Endometrial microvascular endothelial cells (primary cell): Measurements from ENCODE around the gene LRRK1. TPM values are rescaled to one million over a fixed set of nuclear protein-coding genes. Genes with fewer than 3 reads are reported as not detected.

Source experiments
- in situ Hi-C: cut with HindIII; loops from 2 replicates; pipeline ENCODE4 v1.10.0; 2017; ENCODE audit warnings: low sequenced_read_pairs, low pct_unique_long_range_greater_than_20kb; ENCODE audit errors: inconsistent ontology term
- total RNA-seq: library from RNA; depleted of rRNA; stranded (reverse); fragments of >200 nt; gene quantifications from one replicate; pipeline ENCODE4 v1.2.3, GENCODE V29; 2015; ENCODE audit errors: inconsistent ontology term

LRRK1 gene
- total RNA-seq, 1 donor from 2014 or later = 8.4 TPM

DNA sequence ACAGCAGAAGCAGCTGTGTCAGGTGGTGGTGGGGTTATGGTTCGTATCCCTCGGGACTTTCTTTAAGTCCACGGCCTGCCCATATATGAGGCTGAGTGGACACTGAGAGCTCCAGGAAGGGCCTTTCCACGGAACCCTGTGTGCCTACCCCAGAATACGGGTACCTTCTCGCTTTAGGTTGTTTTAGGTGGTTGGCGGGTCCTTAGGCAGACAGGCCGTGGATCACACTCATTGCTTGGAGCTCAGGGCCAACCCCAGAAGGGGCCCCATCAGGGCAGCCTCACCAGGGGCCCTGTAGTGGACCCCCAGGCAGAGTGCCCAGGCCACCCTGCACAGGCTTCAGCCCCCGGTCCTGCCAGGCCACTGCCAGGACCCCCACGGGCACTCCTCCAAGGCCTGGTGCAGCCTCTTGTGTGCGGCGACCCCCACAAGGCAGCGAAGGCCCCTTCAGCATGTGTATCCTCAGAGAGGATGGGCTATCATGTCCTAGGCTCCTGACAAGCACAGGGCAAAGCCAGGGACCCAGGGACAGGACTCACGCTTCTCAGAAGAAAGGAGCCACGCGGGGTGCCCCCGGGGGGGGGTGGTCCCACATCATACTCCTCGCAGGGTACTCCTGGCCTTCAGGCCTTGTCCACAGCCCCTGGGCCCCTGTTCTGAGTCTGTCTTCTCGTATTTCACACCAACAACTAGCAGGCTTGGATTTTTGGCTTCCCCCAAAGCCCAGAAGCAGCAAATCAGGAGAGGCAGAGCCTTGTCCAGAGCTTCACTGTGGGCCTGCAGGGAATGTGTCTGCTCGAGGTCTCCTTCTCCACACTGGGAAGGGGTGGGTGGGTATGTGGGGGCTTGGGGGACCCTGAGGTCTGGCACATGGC, 93.4 kb downstream of the LRRK1 start:
- in situ Hi-C loops = no loop called here

GRCh38 chr15:101013201-101013550, 94.0 kb downstream of the LRRK1 start:
- in situ Hi-C loops = no loop called here

DNA sequence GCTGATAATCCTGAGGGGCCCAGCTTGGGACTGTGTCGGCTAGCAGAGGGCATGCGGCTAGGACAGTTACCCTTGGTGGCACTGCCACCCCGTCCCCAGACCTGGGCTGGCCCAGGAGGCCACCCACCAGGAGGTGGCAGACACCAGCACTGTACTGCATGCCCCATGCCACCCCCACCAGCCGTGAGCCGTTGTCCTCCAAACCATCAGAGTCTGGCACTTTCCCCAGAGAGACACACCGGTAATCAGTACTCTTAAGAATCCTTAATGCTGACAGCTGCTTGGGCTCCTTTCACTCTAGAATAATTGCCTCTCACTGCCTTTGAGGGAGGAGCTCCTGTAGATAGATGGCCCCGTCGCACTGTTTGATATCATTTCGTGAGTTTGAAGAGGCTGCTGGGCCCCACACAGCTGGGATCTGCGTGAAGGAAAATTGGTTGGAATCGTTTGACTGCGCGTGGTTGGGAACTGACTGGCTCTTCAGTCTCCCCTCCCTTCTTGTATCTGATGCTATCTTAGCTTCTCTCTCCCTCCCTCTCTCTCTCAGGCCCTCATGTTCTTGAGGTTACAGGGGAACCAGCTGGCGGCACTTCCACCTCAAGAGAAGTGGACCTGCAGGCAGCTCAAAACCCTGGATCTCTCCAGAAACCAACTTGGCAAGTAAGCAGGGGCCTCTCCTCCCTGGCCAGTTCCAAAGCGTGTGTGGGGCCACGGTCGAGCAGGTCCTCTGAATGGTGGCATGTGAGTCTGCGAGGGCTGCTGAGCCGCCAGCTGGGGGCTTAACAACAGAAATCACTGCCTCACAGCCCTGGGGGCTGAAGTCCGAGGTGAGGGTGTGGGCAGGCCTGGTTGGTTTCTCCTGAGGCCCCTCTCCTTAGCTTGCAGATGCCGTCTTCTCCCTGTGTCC, 94.9 kb downstream of the LRRK1 start:
- in situ Hi-C loops = no loop called here

GRCh38 chr15:101014921-101015841, 96.0 kb downstream of the LRRK1 start:
- in situ Hi-C loops = no loop called here

- in situ Hi-C loops = no loop called here
These were observed 97.4 kb downstream of the LRRK1 start for GRCh38 chr15:101016581-101016980.

DNA sequence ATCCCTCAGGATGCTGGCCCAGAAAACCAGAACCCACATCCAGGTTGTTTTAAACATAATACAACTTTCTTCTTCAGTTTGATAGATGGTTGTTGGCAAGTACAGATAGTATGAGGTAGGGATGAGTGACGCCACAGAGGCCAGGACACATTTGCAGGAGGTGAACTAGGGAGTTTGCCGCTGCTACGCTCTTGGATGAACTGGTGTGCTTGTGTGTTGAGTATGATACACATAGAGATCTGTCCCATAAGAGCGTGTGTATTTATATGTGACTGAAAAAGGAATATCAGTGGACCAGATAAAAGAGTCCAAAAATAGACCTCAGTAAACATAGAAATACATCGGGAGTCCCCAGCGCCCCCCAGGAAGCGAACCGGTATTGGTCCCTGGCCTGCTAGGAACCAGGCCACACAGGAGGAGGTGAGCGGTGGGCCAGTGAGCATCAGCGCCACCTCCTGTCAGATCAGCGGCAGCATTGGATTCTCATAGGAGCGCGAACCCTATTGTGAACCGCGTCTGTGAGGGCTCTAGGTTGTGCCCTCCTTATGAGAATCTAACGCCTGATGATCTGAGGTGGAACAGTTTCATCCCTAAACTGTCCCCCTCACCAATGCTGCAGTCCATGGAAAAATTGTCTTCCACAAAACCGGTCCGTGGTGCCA, 98.1 kb downstream of the LRRK1 start:
- in situ Hi-C loops = no loop called here

GRCh38 chr15:101018016-101018415, 98.9 kb downstream of the LRRK1 start:
- in situ Hi-C loops = no loop called here

GRCh38 chr15:101018450-101018849, 99.3 kb downstream of the LRRK1 start:
- in situ Hi-C loops = no loop called here

GRCh38 chr15:101019366-101019896, 100.3 kb downstream of the LRRK1 start:
- in situ Hi-C loops = no loop called here

DNA sequence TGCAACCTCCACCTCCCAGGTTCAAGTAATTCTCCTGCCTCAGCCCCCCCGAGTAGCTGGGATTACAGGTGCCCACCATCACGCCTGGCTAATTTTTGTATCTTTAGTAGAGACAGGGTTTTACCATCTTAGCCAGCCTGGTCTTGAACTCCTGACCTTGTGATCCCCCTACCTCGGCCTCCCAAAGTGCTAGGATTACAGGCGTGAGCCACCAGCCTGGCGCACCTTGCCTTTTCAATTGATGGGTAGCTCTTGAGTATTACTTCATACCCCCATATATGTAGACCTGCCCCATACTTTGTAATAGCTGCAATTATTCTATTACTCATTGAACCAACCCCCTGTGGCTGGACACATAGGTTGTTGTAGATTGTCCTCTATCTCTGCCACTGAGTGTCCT, 101.3 kb downstream of the LRRK1 start:
- in situ Hi-C loops = no loop called here

DNA sequence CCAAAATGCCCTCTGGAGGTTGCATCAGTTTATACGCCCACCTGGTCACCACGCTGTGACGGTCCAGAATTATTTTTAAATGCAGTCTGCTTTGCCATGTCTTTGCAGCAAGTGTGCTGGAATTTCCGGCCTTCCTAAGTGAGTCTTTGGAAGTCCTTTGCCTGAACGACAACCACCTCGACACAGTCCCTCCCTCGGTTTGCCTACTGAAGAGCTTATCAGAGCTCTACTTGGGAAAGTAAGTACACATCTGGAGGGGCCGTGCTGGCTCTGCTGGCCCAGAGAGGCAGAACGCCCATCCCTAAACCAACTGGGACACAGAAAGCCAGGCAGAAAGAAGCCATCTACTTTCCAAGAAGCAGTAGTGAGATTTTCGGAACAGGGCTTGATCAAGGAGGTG, 101.8 kb downstream of the LRRK1 start:
- in situ Hi-C loops = no loop called here

DNA sequence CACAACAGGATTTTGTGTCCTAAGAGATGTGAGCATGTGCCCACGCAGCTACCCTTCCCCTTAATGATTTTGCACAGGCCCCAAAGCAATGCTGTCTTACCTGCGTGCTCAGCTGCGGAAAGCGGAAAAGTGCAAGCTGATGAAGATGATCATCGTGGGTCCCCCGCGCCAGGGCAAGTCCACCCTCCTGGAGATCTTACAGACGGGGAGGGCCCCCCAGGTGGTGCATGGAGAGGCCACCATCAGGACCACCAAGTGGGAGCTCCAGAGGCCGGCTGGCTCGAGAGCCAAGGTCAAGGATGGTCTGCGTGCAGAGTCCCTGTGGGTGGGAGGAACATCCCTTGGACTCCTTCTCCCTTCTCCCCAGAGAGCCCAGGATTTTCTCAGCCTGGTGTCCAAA, 103.1 kb downstream of the LRRK1 start:
- in situ Hi-C loops = no loop called here

DNA sequence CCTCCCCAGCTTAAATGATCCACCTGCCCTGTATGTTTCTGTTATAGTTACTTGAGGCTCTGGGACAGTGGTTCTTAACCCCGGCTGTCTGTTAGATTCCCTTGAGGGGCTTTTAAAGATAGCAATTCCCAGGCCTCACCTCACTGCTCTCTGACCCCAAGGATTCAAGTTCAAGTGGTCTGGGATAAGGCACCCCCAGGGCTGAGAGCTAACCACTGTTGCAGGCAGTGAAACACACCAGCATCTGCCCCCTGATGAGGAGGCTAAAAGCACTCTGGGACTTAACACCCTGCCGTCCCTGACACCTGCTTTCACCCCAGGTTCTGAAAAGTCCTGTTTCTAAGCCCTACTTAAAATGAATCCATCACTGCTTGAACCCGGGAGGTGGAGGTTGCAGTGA, 103.7 kb downstream of the LRRK1 start:
- in situ Hi-C loops = no loop called here

DNA sequence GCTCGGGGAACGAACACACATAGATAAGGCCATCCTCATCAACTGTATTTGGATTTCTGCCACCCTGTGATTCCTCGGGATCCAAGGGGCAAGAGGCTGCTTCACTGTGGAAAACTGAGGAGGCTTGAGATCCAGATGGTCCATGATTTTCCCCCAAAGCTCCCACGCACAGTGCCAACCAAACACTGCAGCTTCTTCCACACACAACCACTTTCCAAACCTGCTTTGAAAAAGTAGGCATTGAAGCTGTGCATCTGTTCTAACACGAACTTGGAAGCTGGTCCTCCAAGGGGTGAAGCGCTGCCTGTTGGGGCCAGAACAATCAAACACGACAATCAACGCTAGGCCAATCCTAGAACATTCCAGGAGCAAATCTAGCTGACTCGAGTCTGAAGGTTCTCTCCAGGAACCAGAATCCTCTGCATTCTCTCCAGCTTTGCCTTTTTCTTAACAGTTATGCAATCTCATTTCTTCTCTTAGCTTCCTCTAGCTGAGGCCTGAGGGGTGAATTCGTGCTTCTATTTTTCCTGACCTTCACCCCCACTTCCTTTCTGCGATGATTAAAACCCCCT, 104.4 kb downstream of the LRRK1 start:
- in situ Hi-C loops = no loop called here

DNA sequence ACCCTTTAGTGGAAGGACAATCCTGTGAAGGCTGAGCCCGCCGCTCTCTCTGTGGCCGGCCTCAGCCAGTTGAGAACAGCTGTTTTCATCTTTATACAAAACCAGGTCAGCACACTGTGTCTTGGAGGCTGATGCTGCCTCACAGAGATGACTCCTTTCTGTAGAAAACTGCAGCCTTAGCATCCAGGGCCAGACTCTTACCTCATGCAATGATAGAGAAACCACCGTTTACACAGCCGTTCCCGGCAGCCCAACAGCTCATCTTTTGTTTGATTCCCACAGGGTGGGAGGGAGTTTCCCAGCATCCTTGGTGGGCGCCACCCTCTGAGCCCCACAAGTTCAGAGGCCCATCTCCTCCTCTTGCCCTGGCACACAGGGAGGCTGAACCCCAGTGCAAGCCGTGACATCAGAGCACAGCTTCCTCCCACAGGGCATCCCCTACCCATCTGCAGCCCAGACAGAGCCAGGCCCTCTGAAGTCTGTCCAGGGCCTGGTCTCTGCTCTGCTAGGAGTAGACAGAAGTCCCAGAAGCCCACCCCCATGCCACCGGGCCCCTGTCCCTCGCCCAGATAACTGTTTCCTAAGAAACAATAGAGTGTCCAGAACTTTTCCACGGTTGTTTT, 105.0 kb downstream of the LRRK1 start:
- in situ Hi-C loops = no loop called here

DNA sequence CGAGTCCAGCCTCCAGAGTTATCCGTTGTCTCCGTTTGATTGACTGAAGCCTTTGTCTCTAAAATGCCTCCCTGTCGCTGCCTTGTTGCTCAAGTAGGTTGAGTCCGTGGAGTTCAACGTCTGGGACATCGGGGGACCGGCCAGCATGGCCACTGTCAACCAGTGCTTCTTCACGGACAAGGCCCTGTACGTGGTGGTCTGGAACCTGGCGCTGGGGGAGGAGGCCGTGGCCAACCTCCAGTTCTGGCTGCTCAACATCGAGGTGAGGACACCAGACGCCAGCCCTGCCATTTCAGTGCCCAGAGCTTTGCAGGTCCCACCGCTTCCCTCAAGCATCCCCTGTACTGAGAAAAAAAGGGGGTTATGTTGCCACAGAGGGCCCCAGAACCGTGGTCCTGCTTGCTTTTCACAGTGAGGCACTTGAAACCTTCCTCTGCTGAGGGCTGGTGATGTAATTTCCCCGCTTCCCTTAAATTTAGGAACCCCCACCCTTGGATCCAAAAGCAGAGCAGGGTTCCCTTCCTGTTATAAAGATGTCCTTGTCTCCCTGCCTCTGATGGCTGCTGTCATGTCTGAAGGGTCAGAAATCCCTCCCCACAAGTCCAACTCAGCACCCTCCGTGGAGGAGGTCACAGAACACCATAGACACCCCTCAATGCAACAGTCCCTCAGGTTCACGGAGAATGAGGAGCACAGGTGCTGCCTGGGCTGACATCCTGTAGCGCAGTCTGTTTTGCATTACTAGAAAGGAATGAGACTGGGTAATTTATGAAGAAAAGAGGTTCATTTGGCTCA, 105.7 kb downstream of the LRRK1 start:
- in situ Hi-C loops = no loop called here

DNA sequence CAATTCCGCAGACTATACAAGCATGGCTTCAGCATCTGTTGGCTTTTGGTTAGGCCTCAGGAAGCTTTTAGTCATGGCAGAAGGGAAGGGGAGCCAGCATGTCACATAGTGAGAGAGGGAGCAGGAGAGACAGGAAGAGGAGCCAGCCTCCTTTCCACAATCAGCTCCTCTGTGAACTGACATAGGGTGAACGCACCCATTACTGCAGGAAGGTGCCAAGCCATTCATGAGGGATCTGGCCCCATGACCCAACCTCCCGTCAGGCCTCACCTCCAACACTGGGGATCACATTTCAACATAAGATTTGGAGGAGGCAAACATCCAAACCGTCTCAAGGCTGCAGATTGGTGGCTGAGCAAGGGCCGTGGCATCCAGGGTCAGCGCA, 106.3 kb downstream of the LRRK1 start:
- in situ Hi-C loops = no loop called here
